Erythroblast (primary cell): ENCODE results near the gene PRDM12.
"Not testable (repeated sequence)": the region's sequence is repeated elsewhere in the genome, so short reads cannot be mapped to it uniquely, and the experiment has no call there.

Experiments
- DNase-seq, 2 experiments: peaks; one replicate each; lab custom pipeline; 2025; lab: John Stamatoyannopoulos, UW
- GATA1 ChIP-seq: IDR thresholded peaks from 2 replicates; pipeline ENCODE4 v1.6.1; 2011; ENCODE audit warnings: low read depth, mild to moderate bottlenecking, control low read depth, low read length, moderate library complexity
- POLR2A ChIP-seq: IDR thresholded peaks from 2 replicates; pipeline ENCODE4 v1.6.1; 2011; ENCODE audit warnings: mild to moderate bottlenecking, low read length

Gene PRDM12

DNA sequence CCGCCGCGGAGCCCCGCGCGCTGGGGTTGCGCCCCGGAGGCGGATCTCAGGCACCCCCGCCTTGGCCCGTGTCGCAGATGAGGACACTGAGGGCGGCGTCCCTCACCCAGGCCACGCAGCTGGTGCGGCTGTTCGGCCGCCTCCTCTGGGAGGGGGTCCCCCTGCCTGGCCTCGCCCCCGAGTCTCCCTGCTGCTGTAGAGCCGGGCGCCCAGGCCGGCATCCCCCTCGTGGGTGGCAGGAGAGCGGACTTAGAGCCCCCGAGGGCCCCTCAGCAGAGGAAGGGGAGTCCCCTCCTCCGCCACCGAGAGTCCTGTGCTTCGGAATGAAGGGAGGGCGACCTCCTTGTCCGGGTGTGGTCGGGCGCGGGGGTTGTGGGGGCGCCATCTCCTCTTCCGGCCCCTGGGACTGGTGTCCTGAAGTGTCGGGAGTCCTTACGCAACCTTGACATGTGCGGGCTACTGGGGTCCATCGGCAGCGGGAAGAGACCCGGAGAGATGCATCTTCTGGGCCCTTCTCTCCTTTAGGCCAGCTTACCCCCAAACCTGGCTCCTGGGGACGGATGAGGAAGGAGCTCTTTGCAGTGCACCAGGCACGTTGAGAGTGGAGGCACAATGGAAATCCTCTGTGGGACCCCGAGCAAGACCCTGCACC, 17.5 kb downstream of the PRDM12 start:
- DNase-seq, result peak; percentile 55 to 57
- TF ChIP-seq GATA1 (no peak), POLR2A (no peak)

DNA sequence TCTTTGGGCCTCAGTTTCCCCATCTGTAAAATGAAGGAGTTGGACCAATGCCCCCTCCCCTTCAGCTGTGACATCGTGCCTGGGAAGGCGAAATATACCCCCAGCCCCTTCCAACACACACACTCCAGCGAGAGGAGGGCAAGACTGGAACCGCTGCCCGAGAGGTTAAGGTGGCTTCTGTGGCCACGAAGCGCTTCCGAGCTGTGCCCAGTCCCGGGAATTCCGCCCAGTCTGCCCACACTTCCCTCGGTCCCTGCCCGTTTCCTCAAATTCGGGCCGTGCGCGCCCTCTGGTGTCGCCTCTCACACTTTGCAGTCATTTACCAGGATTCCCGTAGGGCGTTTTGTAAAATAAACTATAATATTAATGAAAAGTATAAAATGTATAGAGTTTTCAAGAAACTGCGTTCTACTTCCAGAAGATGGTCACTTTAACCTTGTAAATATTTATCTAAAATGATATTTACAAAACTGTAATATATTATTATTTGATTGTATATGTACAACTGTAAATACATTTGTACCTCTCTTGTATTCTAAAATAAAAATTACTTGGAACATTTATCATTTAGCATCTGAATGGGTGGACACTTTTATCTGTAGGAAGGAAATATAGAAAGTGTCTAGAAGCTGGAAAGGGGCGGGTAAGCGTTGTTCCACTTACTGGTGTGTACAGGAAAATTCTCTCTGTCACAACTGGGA, 18.2 kb downstream of the PRDM12 start:
- peak; percentile 58 to 83 for DNase-seq

DNA sequence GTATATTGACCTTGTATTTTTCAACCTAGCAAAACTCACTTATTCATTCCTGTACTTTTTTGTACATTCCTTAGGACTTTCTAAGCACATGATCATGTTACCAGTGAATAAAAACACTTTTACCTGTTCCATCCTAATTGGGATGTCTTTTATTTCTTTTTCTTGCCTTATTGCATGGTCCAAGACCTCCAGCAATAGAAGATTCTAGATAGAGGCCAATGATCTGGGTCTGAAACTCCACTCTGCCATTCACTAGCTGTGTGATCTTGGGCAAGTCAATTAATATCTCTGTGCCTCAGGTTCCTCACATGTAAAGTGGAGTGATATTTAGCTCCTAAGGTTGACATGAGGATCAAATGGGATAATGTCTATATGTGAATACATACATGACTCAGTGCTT, 20.7 kb downstream of the PRDM12 start:
- TF ChIP-seq GATA1 (no peak), POLR2A (no peak)
- no peak for DNase-seq

More for the DNA sequence above, 18.2 kb downstream of the PRDM12 start:
- no peak for TF ChIP-seq GATA1
- no peak for TF ChIP-seq POLR2A

DNA sequence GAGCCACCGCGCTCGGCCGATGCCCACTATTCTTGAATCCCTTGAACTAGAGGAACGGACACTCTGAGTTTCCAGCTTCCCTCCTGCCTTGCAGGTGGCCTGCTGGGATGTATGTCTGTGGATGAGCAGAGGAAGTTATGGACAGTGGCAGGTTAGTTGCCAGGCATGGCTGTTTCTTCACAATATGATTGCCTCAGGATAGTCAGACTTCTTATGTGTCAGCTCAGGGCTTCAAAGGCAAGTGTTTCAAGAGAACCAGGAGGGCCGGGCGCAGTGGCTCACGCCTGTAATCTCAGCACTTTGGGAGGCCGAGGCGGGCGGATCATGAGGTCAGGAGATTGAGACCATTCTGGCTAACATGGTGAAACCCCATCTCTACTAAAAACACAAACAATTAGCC, 21.6 kb downstream of the PRDM12 start:
- not testable (repeated sequence) for DNase-seq

DNA sequence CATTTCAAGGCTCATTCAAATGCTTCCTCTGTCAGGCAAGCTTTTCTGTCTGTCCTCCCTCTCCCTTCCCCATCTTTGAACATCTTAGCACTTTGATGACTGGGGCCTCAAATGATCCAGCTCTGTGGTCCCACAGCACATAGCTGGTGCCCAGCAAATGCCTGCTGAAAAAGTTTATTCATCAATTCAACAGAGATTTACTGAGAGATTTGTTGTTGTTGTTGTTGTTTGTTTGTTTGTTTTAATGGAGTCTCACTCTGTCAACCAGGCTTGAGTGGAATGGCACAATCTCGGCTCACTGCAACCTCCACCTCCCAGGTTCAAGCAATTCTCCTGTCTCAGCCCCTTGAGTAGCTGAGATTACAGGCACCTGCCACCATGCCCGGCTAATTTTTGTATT, 23.2 kb downstream of the PRDM12 start:
- TF ChIP-seq GATA1 (no peak), POLR2A (no peak)
- no peak for DNase-seq

DNA sequence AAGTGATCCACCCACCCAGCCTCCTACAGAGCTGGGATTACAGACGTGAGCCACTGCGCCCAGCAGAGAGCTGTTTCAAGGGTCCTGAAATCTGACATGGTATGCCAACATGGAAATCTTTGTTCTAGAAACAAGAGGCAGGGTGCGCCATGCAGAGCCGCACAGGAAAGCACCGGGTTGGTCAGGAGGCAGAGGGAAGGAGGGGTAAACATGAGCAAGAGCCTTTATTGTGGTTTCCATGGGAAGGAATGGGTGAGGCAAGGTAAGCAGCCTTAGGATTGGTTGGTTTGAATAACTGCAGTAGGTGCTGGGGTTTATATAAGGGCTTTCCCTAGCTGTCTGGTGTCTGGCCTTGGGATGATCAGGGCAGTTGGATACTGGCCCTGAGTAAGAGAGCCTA, 23.7 kb downstream of the PRDM12 start:
- TF ChIP-seq GATA1 (no peak), POLR2A (no peak)
- DNase-seq, result no peak

DNA sequence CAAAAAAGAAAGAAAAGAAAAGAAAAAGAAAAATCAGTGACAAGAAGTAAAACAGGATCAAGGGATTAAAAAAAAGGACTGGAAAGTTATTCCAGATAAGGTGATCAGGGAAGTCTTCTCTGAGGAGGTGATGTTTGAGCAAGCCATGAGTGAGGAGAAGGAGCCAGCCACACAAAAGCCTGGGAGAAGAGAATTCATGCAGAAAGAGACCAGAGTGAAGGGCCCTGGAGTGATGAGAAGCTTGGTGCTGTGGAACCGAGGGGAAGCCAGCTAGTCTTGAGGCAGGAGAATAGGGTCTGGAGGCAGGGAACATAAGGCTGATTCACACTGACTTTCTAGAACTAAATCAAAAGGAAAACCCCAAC, 25.2 kb downstream of the PRDM12 start:
- DNase-seq, result no peak
- TF ChIP-seq POLR2A (no peak), GATA1 (no peak)

DNA sequence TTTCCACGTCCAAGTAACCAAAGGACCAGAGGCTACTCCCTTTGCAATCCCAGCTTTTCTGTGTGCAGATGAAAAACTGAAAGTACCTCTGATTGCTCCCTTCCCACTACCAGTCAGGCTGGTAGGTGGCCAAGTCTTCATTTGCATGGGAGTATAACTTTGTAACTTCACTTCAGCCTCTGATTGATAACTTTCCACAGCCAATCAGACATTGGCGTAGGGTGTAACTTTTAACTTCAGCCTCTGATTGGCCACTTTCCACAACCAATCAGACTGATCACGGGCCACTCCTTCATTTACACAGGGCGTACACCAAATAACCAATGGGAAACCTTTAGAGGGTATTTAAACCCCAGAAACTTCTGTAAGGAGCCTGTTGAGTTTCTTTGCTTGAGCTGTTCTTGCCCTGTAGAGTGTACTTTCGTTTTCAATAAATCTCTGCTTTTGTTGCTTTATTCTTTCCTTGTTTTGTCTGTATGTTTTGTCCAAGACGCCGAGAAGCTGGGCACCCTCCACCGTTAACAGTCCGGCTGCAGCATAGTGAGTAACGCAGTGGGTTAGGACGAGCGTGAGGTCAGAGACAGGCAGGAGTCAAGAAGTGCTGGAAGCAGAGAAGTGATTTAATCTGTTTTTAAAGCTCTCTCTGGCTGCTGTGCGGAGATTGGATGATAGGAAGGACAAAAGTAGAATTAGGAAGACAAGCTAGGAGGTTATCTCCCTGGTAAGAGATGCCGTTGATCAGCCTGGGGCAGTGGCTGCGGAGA, 25.7 kb downstream of the PRDM12 start:
- TF ChIP-seq GATA1 (no peak), POLR2A (no peak)
- DNase-seq, result peak; percentile 39 to 54

DNA sequence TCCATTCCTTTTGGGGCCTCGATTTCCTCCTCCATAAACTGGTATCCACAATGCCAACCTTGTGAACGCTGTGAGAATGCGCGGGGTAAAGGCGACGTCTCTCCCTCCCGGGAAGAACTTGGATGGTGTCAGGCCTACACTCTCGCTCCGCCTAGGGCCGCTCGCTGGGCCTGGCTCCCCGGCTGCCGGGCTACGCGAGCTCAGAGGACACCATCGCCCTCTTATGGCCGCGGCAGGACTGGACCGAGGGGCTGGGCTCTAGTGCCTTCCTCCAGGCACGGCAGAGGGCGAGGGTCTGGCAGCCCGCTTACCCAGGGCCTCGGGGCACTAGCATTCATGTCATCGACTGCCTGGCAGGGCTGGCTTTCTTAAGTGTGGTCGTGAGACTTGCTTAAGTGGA, 27.9 kb downstream of the PRDM12 start:
- peak; percentile 76 to 78 for DNase-seq
- TF ChIP-seq POLR2A, result no peak
- no peak for TF ChIP-seq GATA1

DNA sequence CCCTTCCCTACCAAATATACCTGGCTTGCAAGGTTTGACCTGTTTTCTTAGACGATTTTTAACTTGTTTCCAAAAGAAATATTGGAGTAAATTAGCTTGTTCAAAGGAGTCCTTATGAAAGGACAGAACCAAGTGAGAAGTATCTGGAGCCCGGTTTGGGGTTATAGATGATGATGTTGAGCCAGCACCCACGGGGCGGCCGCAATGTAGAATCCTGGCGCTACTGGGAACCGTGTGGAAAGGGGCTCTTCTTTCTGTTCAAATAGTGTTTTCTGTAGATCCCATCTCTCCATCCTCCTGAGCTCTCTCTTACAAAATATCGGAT, 28.7 kb downstream of the PRDM12 start:
- TF ChIP-seq GATA1, result no peak
- no peak for TF ChIP-seq POLR2A
- DNase-seq, result no peak

DNA sequence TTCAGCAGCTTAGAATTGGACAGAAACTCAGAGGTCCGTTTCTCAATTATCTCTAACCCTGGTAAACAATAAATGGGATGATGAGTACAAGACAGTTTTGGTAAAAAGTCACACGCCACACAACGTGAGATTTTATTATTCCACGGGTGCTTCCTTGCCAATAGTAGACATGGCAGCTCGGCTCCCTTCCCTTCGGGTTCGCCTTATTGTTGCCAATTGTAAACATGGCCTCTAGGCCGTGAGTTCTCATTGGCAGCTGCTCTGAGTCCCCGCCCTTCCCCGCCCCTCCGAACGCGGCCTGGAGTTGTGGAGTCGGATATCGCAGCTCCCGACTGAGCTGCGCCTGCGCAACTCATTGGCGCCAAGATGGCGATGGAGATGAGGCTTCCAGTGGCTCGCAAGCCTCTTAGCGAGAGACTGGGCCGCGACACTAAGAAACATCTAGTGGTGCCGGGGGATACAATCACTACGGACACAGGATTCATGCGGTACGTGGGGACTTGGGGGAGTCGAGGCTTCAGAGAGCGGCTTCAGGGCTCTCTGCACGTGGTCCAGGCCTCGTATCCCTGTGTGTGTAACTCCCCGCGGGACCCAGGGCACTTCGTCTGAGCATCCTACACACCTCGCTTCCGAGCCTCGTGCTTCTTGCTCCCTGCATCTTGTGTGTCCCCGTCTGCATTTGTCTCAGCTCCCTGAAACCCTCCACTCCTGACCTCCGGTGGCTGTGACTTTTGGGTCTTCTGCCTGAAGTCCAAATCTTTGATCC, 29.2 kb downstream of the PRDM12 start, which contains the start of gene EXOSC2:
Gene EXOSC2, plus strand, starts transcription at position 355 of the 766 bp plus-strand sequence. Its CDS starts 12 bp downstream, at position 367.
- DNase-seq, result peak; percentile 98 to 99
- TF ChIP-seq POLR2A, result peak; percentile 95
- TF ChIP-seq GATA1, result no peak

DNA sequence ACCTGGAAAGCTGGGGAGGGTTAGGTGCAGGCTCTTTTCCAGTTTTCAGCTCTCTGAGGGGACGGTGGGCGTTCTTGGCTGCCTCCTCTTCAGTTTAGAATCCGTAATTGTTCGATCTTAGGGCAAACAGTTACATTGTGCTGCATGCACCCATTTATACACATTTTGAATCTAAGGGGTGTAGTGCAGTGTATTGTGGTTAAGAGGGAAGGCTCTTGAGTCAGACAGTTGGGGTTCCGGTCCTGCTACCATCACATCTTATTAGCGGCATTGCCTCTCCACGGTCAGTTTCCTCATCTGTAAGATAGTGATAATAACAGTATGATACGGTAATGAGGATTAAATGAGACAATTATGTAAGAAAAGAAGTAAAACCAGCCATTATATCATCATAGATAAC, 29.8 kb downstream of the PRDM12 start:
- no peak for TF ChIP-seq GATA1
- DNase-seq, result peak; percentile 59 to 60

DNA sequence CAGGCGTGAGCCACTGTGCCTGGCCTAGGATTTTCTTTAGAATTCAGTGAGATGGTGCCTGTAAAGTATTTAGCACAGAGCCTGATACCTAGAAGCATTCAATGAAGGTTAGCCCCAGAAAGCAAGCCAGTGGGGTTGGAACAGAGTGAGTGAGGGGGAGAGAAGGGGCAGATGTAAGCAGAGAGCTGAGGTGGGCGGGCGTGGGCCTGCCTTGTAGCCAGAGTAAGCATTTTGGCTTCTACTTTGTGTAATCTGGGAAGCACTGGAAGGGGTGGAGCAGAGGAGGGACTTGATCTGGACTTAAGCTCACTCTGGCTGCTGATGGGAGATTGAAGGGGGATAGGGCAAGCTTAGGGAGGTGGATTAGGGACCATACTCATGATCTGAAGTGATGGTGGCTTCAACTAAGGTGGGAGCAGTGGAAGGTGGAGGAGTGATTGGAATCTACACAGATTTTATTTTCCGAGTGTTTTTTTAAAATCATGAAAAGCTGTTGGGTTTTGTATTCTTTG, 31.8 kb downstream of the PRDM12 start:
- no peak for DNase-seq
- TF ChIP-seq GATA1 (no peak), POLR2A (no peak)
